Testis (tissue), 2 donors: ENCODE measurements around the gene ARHGAP31.

ENCODE experiments used
- CTCF ChIP-seq, 3 experiments: fragments of 450-650 bp in 2 of 3; fragments of 200-600 bp in 1 of 3; sonication (generic) in 1 of 3; IDR thresholded peaks; one replicate each; pipeline ENCODE4 v1.5.1; 2016 to 2019; ENCODE audit warnings: antibody characterized with exemption in 3 of 3, mild to moderate bottlenecking in 2 of 3, moderate library complexity in 1 of 3
- POLR2A ChIP-seq: fragments of 450-650 bp; IDR thresholded peaks from one replicate; pipeline ENCODE4 v1.6.1; 2017; ENCODE audit warnings: antibody characterized with exemption, mild to moderate bottlenecking, moderate library complexity

- TF ChIP-seq POLR2A (no peak), CTCF (IDR thresholded peaks at IDR 0.05) (no peak)
Measured at GRCh38 chr3:119310071-119310470, 15.9 kb downstream of the ARHGAP31 start.
